Eye (tissue), 1 donor: ENCODE data around the gene METTL16.

Source experiments
- DNase-seq: peaks from one replicate; pipeline ENCODE4 v3.0.0-alpha.2; 2015

Gene METTL16

DNA sequence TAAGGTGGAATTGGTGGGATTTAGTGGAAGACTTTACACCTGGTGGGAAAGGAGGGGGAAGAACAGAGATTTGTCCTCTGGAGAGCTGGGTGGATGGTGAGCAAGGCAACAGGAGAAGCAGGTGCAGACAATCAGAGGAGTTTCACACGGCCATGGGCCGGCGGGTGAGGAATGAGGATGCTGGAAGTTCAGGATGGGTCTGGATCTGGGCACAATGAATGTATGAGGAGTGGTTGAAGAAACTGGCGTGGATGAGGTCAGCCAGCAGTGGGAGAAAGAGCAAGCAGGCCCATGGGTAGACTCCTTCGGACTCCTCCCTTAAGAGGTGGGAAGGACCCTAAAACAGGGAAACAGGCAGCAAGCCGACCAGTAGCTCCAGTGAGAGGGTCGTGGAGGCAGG, 100.7 kb downstream of the METTL16 start:
- DNase-seq, result no peak

DNA sequence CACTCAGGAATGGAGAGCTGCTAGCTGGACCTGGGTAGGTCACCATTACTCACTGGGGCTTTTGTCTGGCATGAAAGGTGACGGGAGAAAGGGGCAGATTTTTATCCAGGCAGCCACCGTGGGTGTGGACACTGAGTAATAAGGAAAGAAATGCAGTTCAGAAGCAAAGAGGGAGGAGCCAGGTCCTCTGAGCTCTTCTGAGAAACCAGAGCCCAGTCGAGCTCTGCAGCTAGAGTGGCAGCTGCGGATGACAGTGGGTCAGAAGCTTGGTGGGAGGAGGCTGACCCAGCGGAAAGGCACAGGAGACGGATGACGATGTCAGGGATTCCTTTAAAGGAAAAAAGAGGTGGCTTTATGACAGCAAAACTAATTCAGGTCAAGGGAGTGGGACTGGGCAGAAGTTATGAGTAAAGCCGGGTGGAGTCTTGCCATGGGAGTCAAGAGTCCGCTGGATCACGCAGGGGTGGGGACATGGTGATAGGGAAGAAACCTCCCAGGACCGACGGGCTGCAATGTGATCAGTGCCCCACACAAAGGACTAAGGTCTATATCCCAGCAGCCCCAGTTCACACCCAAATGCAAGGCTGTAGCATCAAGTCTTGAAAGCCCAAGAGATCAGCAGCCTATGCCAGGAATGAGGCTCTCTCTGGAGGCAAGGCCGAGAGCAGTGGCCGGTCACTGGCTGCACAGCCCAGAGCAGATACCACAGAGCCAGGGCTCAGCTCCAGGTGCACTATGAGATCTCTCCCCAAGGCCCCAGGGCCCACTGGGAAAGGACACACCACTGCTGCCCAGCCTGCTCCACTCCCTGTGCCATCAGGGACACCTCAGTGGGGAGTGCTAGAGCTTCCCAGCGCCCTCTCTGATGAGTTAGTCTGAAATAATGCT, 104.5 kb downstream of the METTL16 start:
- DNase-seq, result no peak

DNA sequence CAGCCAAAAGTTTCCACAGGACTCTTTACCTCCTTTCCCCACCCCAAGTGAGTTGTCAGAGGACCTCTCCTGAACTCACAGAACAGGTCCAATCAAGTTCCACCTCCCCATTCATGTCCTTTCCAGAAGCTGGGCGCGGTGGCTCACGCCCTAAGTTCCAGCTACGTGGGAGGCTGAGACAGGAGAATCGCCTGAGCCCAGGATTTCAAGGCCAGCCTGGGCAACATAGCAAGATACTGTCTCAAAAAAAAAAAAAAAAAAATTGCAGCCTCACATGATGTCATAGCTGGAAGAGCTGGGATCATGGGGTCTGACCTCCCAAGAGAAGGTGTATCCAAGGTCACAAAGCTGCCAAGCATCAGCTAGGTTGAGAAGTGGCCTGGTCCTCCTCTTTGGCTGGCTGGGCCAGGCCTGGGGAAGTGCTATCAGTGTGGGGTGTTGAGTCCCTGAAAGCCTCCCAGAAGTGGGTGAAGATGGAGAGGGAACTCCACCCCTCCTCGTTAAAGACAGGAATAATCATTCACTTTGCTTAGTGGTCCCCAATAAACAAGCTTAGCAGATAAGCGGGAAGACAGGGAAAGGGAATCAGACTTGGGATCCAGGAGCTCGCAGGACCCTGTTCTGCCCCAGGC, 105.3 kb downstream of the METTL16 start:
- no peak for DNase-seq

DNA sequence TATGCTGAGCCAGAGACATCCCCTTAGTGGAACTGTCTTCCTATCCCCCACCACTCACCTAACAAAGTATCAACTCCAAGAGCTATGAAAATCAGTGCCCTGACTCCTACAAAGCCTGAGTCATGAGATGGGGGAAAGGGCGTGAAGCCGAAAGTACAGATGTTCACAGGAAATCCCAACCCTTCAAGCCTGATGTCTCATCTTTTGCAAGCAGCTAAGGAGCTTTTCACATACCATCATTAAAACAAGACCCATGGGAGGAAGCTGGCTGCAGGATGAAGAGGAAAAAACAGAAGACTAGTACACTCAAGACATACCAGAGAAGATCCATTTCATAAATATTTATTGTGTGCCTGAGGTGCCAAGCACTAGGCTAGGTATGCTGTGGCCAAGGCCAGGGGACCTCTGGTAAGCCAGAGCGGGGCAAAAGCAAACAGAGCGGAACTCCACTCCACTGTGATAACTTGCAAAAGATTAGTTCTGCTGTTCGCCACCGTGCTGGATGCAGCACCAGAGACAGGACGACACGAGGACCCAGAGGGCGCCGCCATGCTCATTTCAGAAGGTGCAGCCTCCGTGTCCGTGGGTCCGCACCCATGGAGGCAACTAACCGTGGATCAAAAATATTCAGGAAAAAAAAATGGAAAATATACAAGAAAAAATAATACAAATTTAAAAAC, 106.3 kb downstream of the METTL16 start:
- DNase-seq, result no peak

- DNase-seq, result no peak
Measured at GRCh38 chr17:2403044-2403443, 108.6 kb downstream of the METTL16 start.

GRCh38 chr17:2402544-2402943, 109.1 kb downstream of the METTL16 start:
- DNase-seq, result no peak

GRCh38 chr17:2401426-2402221, 110.1 kb downstream of the METTL16 start:
- peak; percentile 100 for DNase-seq

- DNase-seq, result peak; percentile 97
Measured at GRCh38 chr17:2400877-2401425, 110.7 kb downstream of the METTL16 start, which contains the start of gene MNT. Gene MNT, minus strand, starts transcription at chr17:2401060. Its CDS starts 348 bp downstream, at chr17:2400712.

DNA sequence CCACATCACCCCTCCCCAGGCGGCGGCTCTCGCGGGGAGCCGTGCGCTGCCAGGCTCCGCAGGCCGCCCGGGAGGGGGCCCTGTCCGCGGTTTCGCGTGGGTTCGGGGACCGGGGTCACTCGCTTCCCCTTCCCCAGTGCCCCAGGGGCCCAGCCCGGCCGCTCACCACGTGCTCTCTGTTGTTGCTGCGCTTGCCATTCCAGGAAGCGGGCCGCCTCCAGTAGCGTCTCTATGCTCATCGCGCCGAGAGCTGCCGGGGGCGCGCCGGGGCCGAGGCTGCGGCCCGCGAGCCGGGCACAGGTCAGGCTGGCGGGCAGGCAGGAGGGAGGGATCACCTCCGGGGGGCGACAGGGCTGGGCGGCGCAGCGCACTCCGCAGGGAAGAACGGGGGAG, 111.2 kb downstream of the METTL16 start:
- peak; percentile 76 for DNase-seq

DNA sequence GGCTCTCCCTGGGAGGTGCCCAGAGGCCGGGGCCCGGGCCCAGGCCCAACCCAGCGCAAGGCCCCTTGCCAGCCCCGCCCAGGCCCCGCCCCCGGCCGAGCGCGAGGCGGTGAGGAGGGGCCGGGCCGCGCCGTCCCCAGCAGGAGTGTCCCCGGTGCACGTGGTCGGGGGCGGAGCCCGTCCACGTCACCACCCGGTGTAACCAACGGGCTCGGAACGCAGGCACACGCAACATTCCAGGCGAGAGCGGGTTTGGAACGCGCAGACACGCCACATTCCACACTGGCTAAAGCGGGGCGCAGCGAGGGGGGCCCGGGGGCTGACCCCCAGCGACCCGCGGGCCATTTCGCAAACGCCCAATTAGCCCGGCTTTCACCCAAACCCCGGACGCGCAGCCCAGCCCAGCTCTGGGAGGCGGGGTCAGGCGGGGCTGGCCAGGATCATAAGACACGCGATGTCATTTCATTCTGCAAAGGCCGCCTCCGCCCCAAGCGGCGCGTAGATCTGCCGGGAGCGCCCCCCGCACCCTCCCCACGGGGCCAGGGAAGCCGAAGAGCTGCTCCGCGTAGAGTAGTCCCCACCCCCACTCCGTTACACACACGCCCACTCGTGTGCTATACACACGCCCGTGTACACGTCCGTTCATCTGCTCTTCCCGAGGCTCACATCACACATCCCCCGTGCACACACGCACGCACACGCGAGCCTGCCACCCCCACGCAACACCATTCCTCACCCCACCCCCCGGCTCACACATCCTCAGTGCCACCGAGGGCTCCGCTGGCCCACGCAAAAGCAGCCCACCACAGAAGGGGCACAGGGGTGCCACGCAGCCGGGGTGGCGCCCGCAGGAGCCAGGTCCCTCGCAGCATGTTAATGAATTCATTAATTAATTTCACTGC, 111.9 kb downstream of the METTL16 start:
- DNase-seq, result peak; percentile 97

GRCh38 chr17:2398655-2399571, 112.8 kb downstream of the METTL16 start:
- peak; percentile 86 for DNase-seq

- no peak for DNase-seq
Measured at GRCh38 chr17:2398182-2398581, 113.5 kb downstream of the METTL16 start.

DNA sequence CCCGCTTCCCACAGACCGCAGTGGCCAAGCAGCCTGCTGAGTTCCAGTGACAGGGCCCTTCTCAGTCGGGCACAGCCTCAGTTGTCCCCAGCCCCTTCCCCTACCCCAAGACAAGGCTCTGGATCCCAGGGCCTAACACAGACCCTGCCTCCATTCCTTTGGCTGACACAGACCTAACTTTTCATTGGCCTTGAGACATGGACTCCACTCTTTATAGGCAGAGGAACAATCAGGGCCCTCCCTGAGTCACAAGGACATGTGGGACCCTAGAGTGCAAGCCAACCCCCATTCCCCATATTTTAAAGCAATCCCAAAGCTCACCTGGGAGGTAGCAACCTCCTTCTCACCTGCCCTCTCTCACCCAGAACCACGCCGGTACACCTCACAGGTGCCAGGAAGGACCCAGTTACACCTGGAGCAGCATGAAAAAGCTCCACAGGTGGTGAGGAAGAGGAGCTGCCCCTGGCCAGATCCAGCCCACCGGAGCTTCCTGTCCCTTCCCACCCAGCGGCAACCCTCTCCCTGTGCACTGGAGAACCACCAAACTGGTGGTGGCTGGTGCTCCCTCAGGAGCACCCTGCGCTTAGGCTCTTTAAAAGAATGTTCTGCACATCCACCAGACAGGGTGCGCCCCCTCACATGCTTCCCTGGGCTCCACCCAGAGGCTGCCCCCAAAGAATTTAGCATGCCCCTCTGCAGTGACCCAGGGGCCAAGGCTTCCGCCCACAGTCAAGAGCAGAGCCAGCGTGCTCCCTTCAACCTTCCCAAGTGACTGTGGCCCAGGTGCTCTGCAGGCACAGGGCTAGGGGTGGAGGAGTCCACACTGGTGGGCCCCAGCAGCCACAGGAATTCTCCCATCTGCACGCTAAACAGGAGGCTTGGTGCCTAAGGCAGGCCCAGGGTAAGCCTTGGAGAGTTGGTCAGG, 114.2 kb downstream of the METTL16 start:
- DNase-seq, result no peak

DNA sequence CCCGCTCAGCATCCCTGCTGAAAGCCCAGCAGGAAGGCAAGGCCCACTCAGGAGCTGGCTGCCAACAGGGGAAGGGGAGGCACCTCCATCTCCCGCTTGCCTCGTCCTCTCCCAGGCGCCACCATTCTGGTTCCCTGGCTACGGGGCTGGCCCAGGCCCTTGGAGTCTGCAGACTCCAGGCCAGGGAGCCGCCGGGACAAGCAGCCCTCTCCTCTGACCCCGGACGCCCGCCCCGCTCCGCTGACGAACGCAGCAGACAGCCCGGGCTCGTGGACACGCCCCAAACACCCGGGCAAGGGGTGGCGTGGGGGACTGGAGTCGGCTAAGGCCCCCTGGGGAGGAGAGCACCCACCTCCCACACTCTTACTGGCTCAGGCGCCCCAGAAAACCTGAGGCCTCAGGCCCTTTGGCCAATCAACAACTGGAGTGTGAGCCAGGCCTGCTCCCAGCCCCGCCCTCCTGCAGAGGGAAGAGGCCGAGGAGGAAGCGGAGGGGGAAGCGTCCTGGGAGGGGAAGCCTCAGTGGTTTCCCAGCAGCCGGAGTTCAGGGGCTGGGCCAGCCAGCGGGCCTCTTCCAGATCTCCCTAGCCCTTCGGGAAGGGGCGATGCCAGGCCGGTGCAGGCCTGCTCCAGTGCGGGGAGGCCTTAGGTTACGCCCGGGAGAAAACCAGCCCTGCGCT, 115.0 kb downstream of the METTL16 start:
- peak; percentile 95 for DNase-seq

- no peak for DNase-seq
Measured at GRCh38 chr17:2396192-2396567, 115.5 kb downstream of the METTL16 start.

- DNase-seq, result no peak
Measured at GRCh38 chr17:2395258-2396181, 116.2 kb downstream of the METTL16 start.

DNA sequence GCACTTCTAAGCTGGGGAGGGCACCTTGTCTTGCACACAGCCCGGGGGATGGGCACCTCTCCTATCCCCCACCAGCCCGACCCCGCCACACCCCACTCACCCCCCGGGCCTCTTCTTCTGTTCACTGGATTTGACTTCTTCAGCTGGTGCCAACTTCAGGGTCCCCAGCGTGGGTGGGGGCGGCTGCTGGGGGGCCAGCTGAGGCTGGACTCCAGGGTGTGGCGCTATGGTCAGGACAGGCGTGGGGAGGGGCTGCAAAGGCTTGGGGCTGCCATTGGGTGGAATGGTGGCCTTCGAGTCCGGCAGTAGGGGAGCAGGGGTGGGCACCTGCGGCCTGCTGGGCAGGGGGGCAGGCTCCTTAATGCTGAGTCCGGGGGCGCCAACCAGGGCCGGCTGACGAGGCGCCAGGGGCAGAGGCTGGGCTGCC, 116.9 kb downstream of the METTL16 start:
- DNase-seq, result no peak
